ENCODE measurements around the gene ZCCHC14. TPM values are rescaled to one million over a fixed set of nuclear protein-coding genes. Genes with fewer than 3 reads are reported as not detected.
"Not testable (repeated sequence)": the region's sequence is repeated elsewhere in the genome, so short reads cannot be mapped to it uniquely, and the experiment has no call there.

Gene ZCCHC14
- total RNA-seq, 1 donor from 2014 or later = 16.9 TPM

- not testable (repeated sequence) for DNase-seq
These were observed 4.4 kb upstream of the ZCCHC14 start for GRCh38 chr16:87497023-87497766.

GRCh38 chr16:87496447-87496801 is 3.6 kb upstream of the ZCCHC14 start:
- DNase-seq = no peak

- DNase-seq = no peak
These were observed 3.0 kb upstream of the ZCCHC14 start for GRCh38 chr16:87495578-87496446.

GRCh38 chr16:87493608-87494280 is 920 bp upstream of the ZCCHC14 start:
- DNase-seq = no peak

GRCh38 chr16:87492291-87492630 is 563 bp downstream of the ZCCHC14 start:
- no peak for DNase-seq

GRCh38 chr16:87491522-87492290 is 1.1 kb downstream of the ZCCHC14 start:
- no peak for DNase-seq

GRCh38 chr16:87490799-87491521 is 1.9 kb downstream of the ZCCHC14 start:
- DNase-seq = not testable (repeated sequence)

- DNase-seq = no peak
These were observed 2.6 kb downstream of the ZCCHC14 start for GRCh38 chr16:87490096-87490798.

- DNase-seq = no peak
These were observed 3.3 kb downstream of the ZCCHC14 start for GRCh38 chr16:87489434-87490045.

GRCh38 chr16:87488960-87489359 is 3.9 kb downstream of the ZCCHC14 start:
- not testable (repeated sequence) for DNase-seq

GRCh38 chr16:87487361-87487924 is 5.4 kb downstream of the ZCCHC14 start:
- DNase-seq = no peak

GRCh38 chr16:87486713-87487247 is 6.0 kb downstream of the ZCCHC14 start:
- DNase-seq = no peak

- no peak for DNase-seq
These were observed 6.5 kb downstream of the ZCCHC14 start for GRCh38 chr16:87486282-87486681.

GRCh38 chr16:87485792-87486191 is 7.0 kb downstream of the ZCCHC14 start:
- DNase-seq = not testable (repeated sequence)

GRCh38 chr16:87484487-87485331 is 8.1 kb downstream of the ZCCHC14 start:
- DNase-seq = no peak

GRCh38 chr16:87483481-87483880 is 9.3 kb downstream of the ZCCHC14 start:
- DNase-seq = no peak

GRCh38 chr16:87482670-87483069 is 10.2 kb downstream of the ZCCHC14 start:
- DNase-seq = not testable (repeated sequence)

- DNase-seq = no peak
These were observed 10.6 kb downstream of the ZCCHC14 start for GRCh38 chr16:87482266-87482665.

GRCh38 chr16:87481711-87482110 is 11.1 kb downstream of the ZCCHC14 start:
- not testable (repeated sequence) for DNase-seq

Measured in skin of body (tissue), 2 donors.